Activated naive CD8-positive, alpha-beta T cell treated with anti-CD3 and anti-CD28 coated beads, Interleukin-2, amount 50 U/mL, for 24 hours (primary cell): ENCODE measurements around the gene VAMP4.
"Not testable (repeated sequence)": the region's sequence is repeated elsewhere in the genome, so short reads cannot be mapped to it uniquely, and the experiment has no call there.

ENCODE experiments used
- ATAC-seq: fragments of 150-1000 bp; cut with Tn5 transposase; one replicate; pipeline ENCODE4 v1.10.0; 2021
- DNase-seq: peaks from one replicate; pipeline ENCODE4 v3.0.0; 2021
- H3K27ac Mint-ChIP-seq: one replicate; pipeline ENCODE4 v1.8.0; 2021; ENCODE audit warnings: mild to moderate bottlenecking, mixed read lengths
- H3K27me3 Mint-ChIP-seq: one replicate; pipeline ENCODE4 v1.8.0; 2021; ENCODE audit warnings: mixed read lengths
- H3K36me3 Mint-ChIP-seq: one replicate; pipeline ENCODE4 v1.8.0; 2021; ENCODE audit warnings: low read depth, mixed read lengths
- H3K4me1 Mint-ChIP-seq: one replicate; pipeline ENCODE4 v1.8.0; 2021; ENCODE audit warnings: mixed read lengths
- H3K4me3 Mint-ChIP-seq: one replicate; pipeline ENCODE4 v1.8.0; 2021; ENCODE audit warnings: mild to moderate bottlenecking, moderate library complexity, mixed read lengths
- H3K9me3 Mint-ChIP-seq: one replicate; pipeline ENCODE4 v1.8.0; 2021; ENCODE audit warnings: mixed read lengths

VAMP4 gene

GRCh38 chr1:171695772-171696171, 46.1 kb downstream of the VAMP4 start:
- not testable (repeated sequence) for H3K36me3 Mint-ChIP-seq, H3K4me3 Mint-ChIP-seq, H3K27me3 Mint-ChIP-seq, H3K27ac Mint-ChIP-seq, DNase-seq, H3K4me1 Mint-ChIP-seq, ATAC-seq
- peaks cover 23% of the 10 kb centered on the region for H3K9me3 Mint-ChIP-seq

- ATAC-seq, H3K4me3 Mint-ChIP-seq, H3K4me1 Mint-ChIP-seq, DNase-seq, H3K27me3 Mint-ChIP-seq, H3K27ac Mint-ChIP-seq, H3K36me3 Mint-ChIP-seq: not testable (repeated sequence)
- peaks cover 23% of the 10 kb centered on the region for H3K9me3 Mint-ChIP-seq
Observed at GRCh38 chr1:171693541-171693940, 48.3 kb downstream of the VAMP4 start.

GRCh38 chr1:171683870-171684269, 58.0 kb downstream of the VAMP4 start:
- Mint-ChIP-seq H3K9me3 (peaks cover 4% of the 10 kb centered on the region), H3K4me3 (no peak overlapping the region), H3K4me1 (no peaks in the 10 kb centered on the region), H3K27ac (no peak overlapping the region), H3K27me3 (peaks cover 3% of the 10 kb centered on the region), H3K36me3 (no peaks in the 10 kb centered on the region)
- no peak for DNase-seq
- ATAC-seq, result no peak

GRCh38 chr1:171680339-171680738, 61.5 kb downstream of the VAMP4 start:
- no peak overlapping the region for H3K4me3 Mint-ChIP-seq
- H3K27ac Mint-ChIP-seq, result no peak overlapping the region
- no peak for ATAC-seq
- peaks cover 3% of the 10 kb centered on the region for H3K27me3 Mint-ChIP-seq
- H3K36me3 Mint-ChIP-seq, result no peaks in the 10 kb centered on the region
- H3K4me1 Mint-ChIP-seq, result no peaks in the 10 kb centered on the region
- H3K9me3 Mint-ChIP-seq, result peaks cover 4% of the 10 kb centered on the region
- DNase-seq, result no peak

GRCh38 chr1:171676823-171677222, 65.0 kb downstream of the VAMP4 start:
- ATAC-seq, result no peak
- Mint-ChIP-seq H3K36me3 (no peaks in the 10 kb centered on the region), H3K27ac (no peak overlapping the region), H3K4me3 (no peak overlapping the region), H3K27me3 (no peaks in the 10 kb centered on the region), H3K4me1 (no peaks in the 10 kb centered on the region), H3K9me3 (peaks cover under 1% of the 10 kb centered on the region)
- no peak for DNase-seq

GRCh38 chr1:171674431-171675405, 67.1 kb downstream of the VAMP4 start:
- Mint-ChIP-seq H3K9me3 (no peaks in the 10 kb centered on the region), H3K27ac (no peak overlapping the region), H3K36me3 (no peaks in the 10 kb centered on the region), H3K4me1 (no peaks in the 10 kb centered on the region), H3K4me3 (no peak overlapping the region), H3K27me3 (no peaks in the 10 kb centered on the region)
- no peak for ATAC-seq
- DNase-seq, result no peak

- no peak for DNase-seq
- H3K4me1 Mint-ChIP-seq, result no peaks in the 10 kb centered on the region
- peaks cover 2% of the 10 kb centered on the region for H3K27me3 Mint-ChIP-seq
- ATAC-seq, result no peak
- no peak overlapping the region for H3K4me3 Mint-ChIP-seq
- H3K36me3 Mint-ChIP-seq, result no peaks in the 10 kb centered on the region
- H3K9me3 Mint-ChIP-seq, result no peaks in the 10 kb centered on the region
- H3K27ac Mint-ChIP-seq, result no peak overlapping the region
Observed at GRCh38 chr1:171670739-171671138, 71.1 kb downstream of the VAMP4 start.

- ATAC-seq, result no peak
- DNase-seq, result no peak
- Mint-ChIP-seq H3K27ac (no peak overlapping the region), H3K9me3 (no peaks in the 10 kb centered on the region), H3K27me3 (peaks cover 2% of the 10 kb centered on the region), H3K4me3 (no peak overlapping the region), H3K4me1 (no peaks in the 10 kb centered on the region), H3K36me3 (no peaks in the 10 kb centered on the region)
Observed at GRCh38 chr1:171668372-171668771, 73.5 kb downstream of the VAMP4 start.

- no peaks in the 10 kb centered on the region for H3K9me3 Mint-ChIP-seq
- H3K4me3 Mint-ChIP-seq, result no peak overlapping the region
- no peak for DNase-seq
Observed at GRCh38 chr1:171666114-171666769, 75.6 kb downstream of the VAMP4 start.

GRCh38 chr1:171664976-171665375, 76.9 kb downstream of the VAMP4 start:
- H3K9me3 Mint-ChIP-seq, result no peaks in the 10 kb centered on the region
- H3K4me3 Mint-ChIP-seq, result no peak overlapping the region
- no peaks in the 10 kb centered on the region for H3K36me3 Mint-ChIP-seq
- ATAC-seq, result no peak
- H3K27ac Mint-ChIP-seq, result no peak overlapping the region
- no peaks in the 10 kb centered on the region for H3K4me1 Mint-ChIP-seq
- DNase-seq, result no peak
- peaks cover 2% of the 10 kb centered on the region for H3K27me3 Mint-ChIP-seq

More at GRCh38 chr1:171666114-171666769, 75.6 kb downstream of the VAMP4 start:
- Mint-ChIP-seq H3K4me1 (no peaks in the 10 kb centered on the region), H3K27ac (no peak overlapping the region), H3K27me3 (peaks cover 2% of the 10 kb centered on the region), H3K36me3 (no peaks in the 10 kb centered on the region)
- ATAC-seq, result no peak

GRCh38 chr1:171663854-171664575, 77.8 kb downstream of the VAMP4 start:
- no peak overlapping the region for H3K27ac Mint-ChIP-seq
- H3K36me3 Mint-ChIP-seq, result no peaks in the 10 kb centered on the region
- H3K4me1 Mint-ChIP-seq, result no peaks in the 10 kb centered on the region
- H3K27me3 Mint-ChIP-seq, result peaks cover 2% of the 10 kb centered on the region
- ATAC-seq (no peak), DNase-seq (no peak)
- no peaks in the 10 kb centered on the region for H3K9me3 Mint-ChIP-seq
- no peak overlapping the region for H3K4me3 Mint-ChIP-seq

- H3K9me3 Mint-ChIP-seq, result no peaks in the 10 kb centered on the region
- no peak for DNase-seq
- no peak overlapping the region for H3K4me3 Mint-ChIP-seq
- H3K27ac Mint-ChIP-seq, result no peak overlapping the region
- H3K36me3 Mint-ChIP-seq, result no peaks in the 10 kb centered on the region
- peaks cover 2% of the 10 kb centered on the region for H3K27me3 Mint-ChIP-seq
- no peak for ATAC-seq
- no peaks in the 10 kb centered on the region for H3K4me1 Mint-ChIP-seq
Observed at GRCh38 chr1:171663036-171663853, 78.6 kb downstream of the VAMP4 start.

GRCh38 chr1:171661076-171661650, 80.7 kb downstream of the VAMP4 start:
- H3K27me3 Mint-ChIP-seq, result no peaks in the 10 kb centered on the region
- DNase-seq, result no peak
- no peaks in the 10 kb centered on the region for H3K9me3 Mint-ChIP-seq
- no peak overlapping the region for H3K4me3 Mint-ChIP-seq
- H3K4me1 Mint-ChIP-seq, result no peaks in the 10 kb centered on the region
- no peak overlapping the region for H3K27ac Mint-ChIP-seq
- H3K36me3 Mint-ChIP-seq, result no peaks in the 10 kb centered on the region
- ATAC-seq, result no peak

- not testable (repeated sequence) for ATAC-seq
Observed at GRCh38 chr1:171656206-171656605, 85.7 kb downstream of the VAMP4 start.

More at GRCh38 chr1:171656206-171656605, 85.7 kb downstream of the VAMP4 start:
- H3K4me3 Mint-ChIP-seq, H3K9me3 Mint-ChIP-seq, H3K27ac Mint-ChIP-seq, DNase-seq, H3K36me3 Mint-ChIP-seq, H3K4me1 Mint-ChIP-seq: not testable (repeated sequence)
- peaks cover 19% of the 10 kb centered on the region for H3K27me3 Mint-ChIP-seq
